Measurements from ENCODE around the gene PRUNE2. TPM values are rescaled to one million over a fixed set of nuclear protein-coding genes. Genes with fewer than 3 reads are reported as not detected.

The PRUNE2 gene
- total and polyA plus RNA-seq, 2 of the 8 experiments (the other 6 are each of a cell fraction or from before 2014, with no cell fraction given): 5.5 to 13.3 TPM

- TF ChIP-seq CEBPB (IDR thresholded peaks at IDR 0.05; ENCODE audit: low read depth, low read length) (no peak), MAX (IDR thresholded peaks at IDR 0.05) (no peak), CHD1 (IDR thresholded peaks at IDR 0.05; ENCODE audit: low read depth, low read length) (no peak), SRF (IDR thresholded peaks at IDR 0.05; ENCODE audit: low read depth, low read length) (no peak), CHD2 (IDR thresholded peaks at IDR 0.05; ENCODE audit: low read length) (no peak), KDM5A (IDR thresholded peaks at IDR 0.05; ENCODE audit: low read length) (no peak)
Measured at GRCh38 chr9:76751001-76751400, 154.9 kb downstream of the PRUNE2 start (continued).

Data from H1 (cell line).